ENCODE data around the gene STRBP. TPM values are rescaled to one million over a fixed set of nuclear protein-coding genes. Genes with fewer than 3 reads are reported as not detected.

The STRBP gene
- total and polyA plus RNA-seq, 5 experiments from 2014 or later: 18.2 to 35.0 (median 28.7) TPM

DNA sequence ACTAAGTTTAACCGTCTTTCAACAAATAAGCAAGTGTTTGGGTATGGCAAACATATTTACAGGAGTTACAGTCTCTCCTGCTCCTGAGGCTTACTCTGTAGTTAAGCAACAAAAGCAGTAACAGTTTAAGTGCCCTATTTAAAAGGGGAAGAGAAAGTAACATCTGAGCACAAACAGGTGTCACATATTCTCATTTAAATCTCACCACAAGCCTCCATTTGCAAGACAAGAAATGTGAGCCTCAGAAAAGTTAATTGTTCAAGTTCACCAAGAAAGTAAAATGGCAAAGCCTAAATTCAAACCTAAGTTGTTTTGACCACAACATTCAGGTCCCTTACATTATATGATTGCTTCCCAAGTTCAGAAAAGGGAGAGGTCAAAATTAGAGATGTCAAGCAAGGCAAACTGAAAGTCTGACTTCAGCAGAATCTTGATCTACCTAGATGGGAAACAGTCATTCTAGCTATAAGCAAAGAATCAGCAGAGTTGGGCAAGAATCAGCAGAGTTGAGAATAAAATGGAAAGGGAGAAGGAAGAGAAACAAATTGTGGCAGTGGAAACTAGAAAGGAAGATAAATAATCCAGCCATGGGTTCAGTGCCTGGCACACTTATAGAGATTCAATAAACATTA is 93.4 kb downstream of the STRBP start:
- Mint-ChIP-seq H3K27ac (peak overlapping the region in 3 of 10 donors; percentile 34 to 79 (median 50)), H3K36me3 (peaks cover 7 to 57% (median 23%) of the 10 kb centered on the region in 3 donors), H3K9me3 (no peaks in the 10 kb centered on the region), H3K27me3 (no peaks in the 10 kb centered on the region), H3K4me3 (peak overlapping the region in 1 of 10 donors; percentile 52), H3K4me1 (peaks cover 0 to 35% (median 6%) of the 10 kb centered on the region in 4 donors)
- POLR2A ChIA-PET: interaction anchor here (0.9 kb wide), 1 partner anchor 165 kb away, joined by 3 read pairs; no protein-coding TSS in a partner anchor
- no peak for ATAC-seq
- no peak for DNase-seq

DNA sequence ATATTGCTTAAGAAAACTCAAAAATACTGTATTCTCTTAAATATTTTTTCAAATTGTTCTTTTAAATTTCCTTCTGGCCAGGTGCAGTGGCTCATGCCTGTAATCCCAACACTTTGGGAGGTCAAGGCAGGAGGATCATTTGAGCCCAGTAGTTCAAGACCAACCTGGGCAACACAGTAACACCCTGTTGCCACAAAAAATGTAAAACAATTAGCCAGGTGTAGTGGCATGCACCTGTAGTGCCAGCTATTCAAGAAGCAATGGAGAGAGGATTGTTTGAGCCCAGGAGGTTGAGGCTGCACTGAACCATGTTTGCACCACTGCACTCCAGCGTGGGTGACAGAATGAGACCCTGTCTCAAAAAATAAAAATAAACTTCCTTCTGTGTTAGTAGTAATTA is 94.3 kb downstream of the STRBP start:
- POLR2A ChIA-PET: interaction anchor here (0.9 kb wide), 1 partner anchor 166 kb away, joined by 3 read pairs; no protein-coding TSS in a partner anchor
- H3K36me3 Mint-ChIP-seq: peaks cover 7 to 52% (median 23%) of the 10 kb centered on the region in 3 donors

GRCh38 chr9:123169926-123170325 is 98.5 kb downstream of the STRBP start:
- peaks cover 0 to 48% (median 20%) of the 10 kb centered on the region in 3 donors for H3K36me3 Mint-ChIP-seq
- no peak overlapping the region for H3K4me3 Mint-ChIP-seq
- no peak overlapping the region for H3K27ac Mint-ChIP-seq
- peaks cover 0 to 29% (median 2%) of the 10 kb centered on the region in 4 donors for H3K4me1 Mint-ChIP-seq
- DNase-seq (no peak), ATAC-seq (no peak)
- no peaks in the 10 kb centered on the region for H3K27me3 Mint-ChIP-seq
- POLR2A ChIA-PET: no interaction called here
- H3K9me3 Mint-ChIP-seq: no peaks in the 10 kb centered on the region

More for the DNA sequence above, 94.3 kb downstream of the STRBP start:
- no peak for DNase-seq
- ATAC-seq: no peak
- H3K27ac Mint-ChIP-seq: peak overlapping the region in 2 of 10 donors; percentile 56 to 79
- peaks cover 0 to 38% (median 6%) of the 10 kb centered on the region in 4 donors for H3K4me1 Mint-ChIP-seq
- no peaks in the 10 kb centered on the region for H3K27me3 Mint-ChIP-seq
- no peak overlapping the region for H3K4me3 Mint-ChIP-seq
- H3K9me3 Mint-ChIP-seq: no peaks in the 10 kb centered on the region

DNA sequence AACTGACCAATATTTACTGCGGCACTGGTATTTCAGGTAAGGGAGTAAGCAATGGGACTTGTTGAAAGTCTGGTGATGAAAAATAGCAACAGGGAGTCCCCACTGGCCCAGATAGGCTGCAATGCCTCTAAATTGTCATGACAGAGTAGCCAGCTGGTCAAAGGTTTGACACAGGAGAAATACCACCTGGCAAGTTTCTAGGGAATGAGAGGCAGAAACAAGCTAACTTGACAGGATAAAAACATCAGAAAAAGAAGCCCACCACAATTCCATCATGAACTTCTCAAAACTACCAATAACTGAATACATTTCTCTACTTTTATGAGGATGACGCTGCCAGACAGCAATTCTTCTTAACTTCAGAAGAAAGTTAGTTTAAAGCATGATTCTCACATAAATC is 99.8 kb downstream of the STRBP start:
- H3K36me3 Mint-ChIP-seq: peaks cover 0 to 43% (median 18%) of the 10 kb centered on the region in 3 donors
- no peaks in the 10 kb centered on the region for H3K27me3 Mint-ChIP-seq
- ATAC-seq: no peak
- no peak overlapping the region for H3K4me3 Mint-ChIP-seq
- peak overlapping the region in 1 of 10 donors; percentile 1 for H3K27ac Mint-ChIP-seq
- DNase-seq: no peak
- H3K4me1 Mint-ChIP-seq: peaks cover 0 to 20% (median under 1%) of the 10 kb centered on the region in 4 donors
- no peaks in the 10 kb centered on the region for H3K9me3 Mint-ChIP-seq
- POLR2A ChIA-PET: no interaction called here

GRCh38 chr9:123167474-123167873 is 100.9 kb downstream of the STRBP start:
- no peak overlapping the region for H3K27ac Mint-ChIP-seq
- POLR2A ChIA-PET: no interaction called here
- peaks cover 0 to 33% (median 7%) of the 10 kb centered on the region in 3 donors for H3K36me3 Mint-ChIP-seq
- H3K9me3 Mint-ChIP-seq: no peaks in the 10 kb centered on the region
- H3K4me1 Mint-ChIP-seq: peaks cover 0 to 18% (median 2%) of the 10 kb centered on the region in 4 donors
- H3K27me3 Mint-ChIP-seq: no peaks in the 10 kb centered on the region
- DNase-seq (no peak), ATAC-seq (no peak)
- peak overlapping the region in 1 of 10 donors; percentile 58 for H3K4me3 Mint-ChIP-seq

DNA sequence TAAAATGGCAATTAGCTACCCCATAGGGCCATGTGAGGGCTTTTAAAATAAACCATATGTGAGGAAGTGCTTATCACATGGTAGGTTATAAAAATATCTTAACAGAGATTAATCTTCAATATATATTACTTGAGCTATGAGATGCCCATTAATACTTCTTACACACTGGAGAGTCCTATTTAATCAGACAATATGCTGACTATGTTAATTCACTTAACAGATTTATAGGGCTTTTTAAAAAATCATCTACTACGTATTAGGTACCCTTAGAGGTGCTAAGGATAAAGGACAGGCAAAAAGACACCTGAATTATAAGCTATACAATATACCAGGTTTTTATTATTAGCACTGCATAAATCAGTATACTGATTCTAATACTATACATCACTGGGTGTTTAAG is 102.6 kb downstream of the STRBP start:
- POLR2A ChIA-PET: interaction anchor here (0.6 kb wide), 1 partner anchor 90 kb away, joined by 3 read pairs; no protein-coding TSS in a partner anchor
- no peak for ATAC-seq

GRCh38 chr9:123164285-123164684 is 104.1 kb downstream of the STRBP start:
- H3K9me3 Mint-ChIP-seq: no peaks in the 10 kb centered on the region
- DNase-seq (no peak), ATAC-seq (no peak)
- POLR2A ChIA-PET: no interaction called here
- no peak overlapping the region for H3K27ac Mint-ChIP-seq
- no peaks in the 10 kb centered on the region for H3K27me3 Mint-ChIP-seq
- no peak overlapping the region for H3K4me3 Mint-ChIP-seq
- peaks cover 0 to 26% (median 3%) of the 10 kb centered on the region in 3 donors for H3K36me3 Mint-ChIP-seq
- H3K4me1 Mint-ChIP-seq: peaks cover 0 to 13% (median 2%) of the 10 kb centered on the region in 4 donors

More for the DNA sequence above, 102.6 kb downstream of the STRBP start:
- Mint-ChIP-seq H3K36me3 (peaks cover 0 to 19% (median 3%) of the 10 kb centered on the region in 3 donors), H3K4me1 (peaks cover 0 to 18% (median 2%) of the 10 kb centered on the region in 4 donors), H3K4me3 (no peak overlapping the region), H3K27ac (no peak overlapping the region), H3K27me3 (no peaks in the 10 kb centered on the region), H3K9me3 (no peaks in the 10 kb centered on the region)
- DNase-seq: no peak

DNA sequence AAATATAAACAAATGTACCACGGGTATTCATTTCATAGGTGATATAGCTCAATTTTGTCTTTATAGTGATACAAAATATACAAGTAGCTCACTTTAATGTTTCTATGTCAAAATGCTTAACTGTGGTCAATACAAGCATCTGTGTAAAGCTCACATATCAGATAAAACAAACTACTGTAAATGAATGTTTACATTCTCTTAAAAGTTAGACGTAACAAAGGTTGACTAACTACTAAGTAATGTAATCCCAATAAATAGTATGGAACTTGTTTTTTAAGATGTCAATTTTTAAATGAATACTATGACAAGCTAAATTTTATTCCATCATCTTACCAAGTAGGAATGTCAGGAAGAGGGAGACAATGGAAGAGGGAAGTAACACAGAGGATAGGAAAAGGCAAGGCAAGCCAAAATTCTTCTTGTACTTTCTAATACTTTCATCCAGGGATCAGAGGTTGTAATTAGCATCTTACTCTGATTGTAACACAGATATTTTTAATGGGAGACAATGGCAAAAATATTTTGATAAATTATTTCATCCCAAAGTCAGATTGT is 105.5 kb downstream of the STRBP start:
- POLR2A ChIA-PET: interaction anchor here (0.6 kb wide), 1 partner anchor 105 kb away, joined by 4 read pairs; no protein-coding TSS in a partner anchor
- DNase-seq (no peak), ATAC-seq (no peak)
- H3K36me3 Mint-ChIP-seq: peaks cover 0 to 28% (median 1%) of the 10 kb centered on the region in 3 donors
- no peaks in the 10 kb centered on the region for H3K9me3 Mint-ChIP-seq
- peaks cover 0 to 8% (median under 1%) of the 10 kb centered on the region in 4 donors for H3K4me1 Mint-ChIP-seq
- no peak overlapping the region for H3K4me3 Mint-ChIP-seq
- H3K27me3 Mint-ChIP-seq: no peaks in the 10 kb centered on the region
- no peak overlapping the region for H3K27ac Mint-ChIP-seq

DNA sequence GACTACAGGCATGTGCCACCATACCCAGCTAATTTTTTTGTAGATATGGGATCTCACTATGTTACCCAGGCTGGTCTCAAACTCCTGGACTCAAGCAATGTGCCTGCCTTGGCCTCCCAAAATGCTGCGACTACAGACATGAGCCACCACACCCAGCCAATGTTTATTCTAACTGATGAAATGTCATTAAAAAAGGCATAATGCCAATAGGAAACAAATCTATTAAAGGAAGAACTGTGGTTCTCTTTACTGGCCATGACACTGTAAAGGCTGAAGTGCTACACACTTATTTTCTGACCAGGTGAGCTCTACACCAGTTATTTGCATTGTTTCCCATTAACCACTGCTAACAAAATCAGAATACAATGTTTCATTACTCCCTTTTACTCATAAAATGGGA is 106.0 kb downstream of the STRBP start:
- Mint-ChIP-seq H3K4me1 (peaks cover 0 to 6% (median under 1%) of the 10 kb centered on the region in 4 donors), H3K9me3 (no peaks in the 10 kb centered on the region), H3K27me3 (no peaks in the 10 kb centered on the region), H3K27ac (peak overlapping the region in 1 of 10 donors; percentile 35), H3K4me3 (no peak overlapping the region), H3K36me3 (peaks cover 3 to 32% (median 6%) of the 10 kb centered on the region in 3 donors)
- POLR2A ChIA-PET: interaction anchor here (0.6 kb wide), 1 partner anchor 106 kb away, joined by 4 read pairs; no protein-coding TSS in a partner anchor
- DNase-seq (no peak), ATAC-seq (no peak)

DNA sequence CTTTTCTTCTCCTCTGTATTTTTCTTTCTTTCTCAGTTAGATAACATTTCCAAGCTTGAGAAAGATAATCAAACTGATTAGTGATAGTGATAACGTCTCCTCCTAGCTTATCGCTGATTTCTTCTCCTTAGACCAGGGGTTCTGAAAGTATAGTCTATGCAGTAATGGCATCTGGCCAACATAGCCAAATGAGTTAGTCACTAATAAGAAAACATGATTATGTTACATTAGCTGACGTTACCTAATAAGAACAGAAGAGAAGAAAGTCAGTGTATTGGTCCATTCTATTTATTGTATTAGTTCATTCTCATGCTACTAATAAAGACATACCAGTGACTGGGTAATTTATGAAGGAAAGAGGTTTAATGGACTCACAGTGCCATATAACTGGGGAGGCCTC is 111.2 kb downstream of the STRBP start:
- Mint-ChIP-seq H3K36me3 (peaks cover 7 to 39% (median 13%) of the 10 kb centered on the region in 3 donors), H3K9me3 (no peaks in the 10 kb centered on the region), H3K27ac (no peak overlapping the region), H3K4me3 (no peak overlapping the region), H3K4me1 (no peaks in the 10 kb centered on the region), H3K27me3 (no peaks in the 10 kb centered on the region)
- POLR2A ChIA-PET: no interaction called here
- ATAC-seq: no peak
- DNase-seq: no peak

GRCh38 chr9:123150708-123151503 is 117.5 kb downstream of the STRBP start:
- POLR2A ChIA-PET: no interaction called here
- H3K27me3 Mint-ChIP-seq: no peaks in the 10 kb centered on the region
- no peaks in the 10 kb centered on the region for H3K9me3 Mint-ChIP-seq

DNA sequence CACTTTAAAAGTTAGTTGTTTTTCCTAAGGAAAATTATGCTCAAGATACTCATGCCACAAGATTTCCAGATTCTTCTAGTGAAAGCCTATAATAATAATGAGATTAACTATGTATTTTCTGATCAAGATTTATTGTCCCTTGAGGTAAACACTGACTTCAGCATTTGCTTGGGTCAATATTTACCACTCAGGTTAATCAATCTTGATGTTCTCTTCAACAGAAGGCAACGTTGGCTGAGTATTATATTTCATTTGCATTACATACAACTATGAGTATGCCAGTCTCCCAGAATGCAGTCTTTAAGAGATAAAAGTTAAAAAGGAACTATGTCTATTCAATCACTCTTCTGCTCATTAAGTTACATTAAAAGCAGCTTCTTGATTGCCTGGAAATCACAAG is 119.3 kb downstream of the STRBP start:
- no peaks in the 10 kb centered on the region for H3K27me3 Mint-ChIP-seq
- POLR2A ChIA-PET: no interaction called here
- no peak for ATAC-seq
- DNase-seq: no peak
- H3K4me3 Mint-ChIP-seq: no peak overlapping the region
- no peaks in the 10 kb centered on the region for H3K9me3 Mint-ChIP-seq
- peaks cover 0 to 52% (median 20%) of the 10 kb centered on the region in 3 donors for H3K36me3 Mint-ChIP-seq
- H3K27ac Mint-ChIP-seq: no peak overlapping the region
- H3K4me1 Mint-ChIP-seq: no peaks in the 10 kb centered on the region

More at GRCh38 chr9:123150708-123151503, 117.5 kb downstream of the STRBP start:
- H3K4me3 Mint-ChIP-seq: no peak overlapping the region
- H3K27ac Mint-ChIP-seq: no peak overlapping the region
- peaks cover 0 to 44% (median 20%) of the 10 kb centered on the region in 3 donors for H3K36me3 Mint-ChIP-seq
- no peak for DNase-seq
- no peak for ATAC-seq
- no peaks in the 10 kb centered on the region for H3K4me1 Mint-ChIP-seq
